Heart left ventricle (tissue), 13 donors: ENCODE data around the gene SORCS2.

Source experiments
- CTCF ChIP-seq, 12 donors: fragments of 200-600 bp; sonication (generic) in 4 of 12; IDR thresholded peaks; one replicate each; pipeline versions ENCODE4 v1.5.0 to v1.8.0; 2018 to 2022; ENCODE audit warnings: antibody characterized with exemption in 12 of 12, mild to moderate bottlenecking in 5 of 12
- POLR2A ChIP-seq, 2 donors: fragments of 450-650 bp; IDR thresholded peaks; one replicate each; pipeline ENCODE4 v1.6.1; 2017; ENCODE audit warnings: antibody characterized with exemption in 2 of 2, mild to moderate bottlenecking in 2 of 2, moderate library complexity in 2 of 2
- donor health status: ischemic (EF 13 %, LVEDD 7.1; RV severe dilation, severe dysfunction).
- donor health status: DM: no; HTN: yes; CAD: no.
- donor health status: DM: no; HTN: no; CAD: no.
- donor health status: ischemic (EF 25% LVEDD 6.9; RV normal size, moderate dysfunction).
- donor health status: ischemic (EF 25% LVEDD 5.7; RV mildly dilated, moderate dysfunction).
- donor health status: ischemic (EF 35%, LVEDD 5.7; RV mildly dilated, moderate dysfunction).
- donor health status: nonischemic (EF 11% LVEDD 7.7; RV severe dilation, severe dysfunction).
- donor health status: DM: yes; HTN: yes; CAD: no.
- donor health status: PGD.
- donor health status: ischemic (EF 29% LVEDD 5.4; RV normal size, mild dysfunction).
- donor health status: nonischemic (EF 23%, LVEDD 6.1; RV moderate dilation, normal function).

- TF ChIP-seq CTCF (IDR thresholded peaks at IDR 0.05) (no peak), POLR2A (IDR thresholded peaks at IDR 0.05) (no peak)
Measured at GRCh38 chr4:7630568-7631287, 438.4 kb downstream of the SORCS2 start.
